K562 (cell line): ENCODE results near the gene KCNAB2. TPM values are rescaled to one million over a fixed set of nuclear protein-coding genes. Genes with fewer than 3 reads are reported as not detected.

ENCODE experiments used
- ATAC-seq: fragments of 200-7000 bp; cut with Tn5 transposase; 3 replicates; pipeline ENCODE4 v1.9.1; 2020; ENCODE audit warnings: moderate library complexity
- Bru-seq: library from RNA; stranded (reverse); fragments of 400-500 nt; gene quantifications from one replicate; lab custom pipeline; 2021; lab: Mats Ljungman, UMichigan
- BruChase-seq, 2 experiments: library from RNA; stranded (reverse); fragments of 400-500 nt; gene quantifications; one replicate each; lab custom pipeline; 2021; lab: Mats Ljungman, UMichigan
- BruUV-seq: library from RNA; stranded (reverse); fragments of 400-500 nt; replicated peaks from 2 replicates; lab custom pipeline; 2021; lab: Mats Ljungman, UMichigan
- CTCF ChIA-PET: fragments of 300-600 bp; formaldehyde crosslinking; extraction: SDS; loops from one replicate; lab custom pipeline; 2021; ENCODE audit warnings: low intra/inter-chr PET ratio; lab: Yijun Ruan, JAX
- POLR2A ChIA-PET: fragments of 300-600, 350-650 bp; sonication (Branson Sonifier 250); formaldehyde crosslinking; extraction: SDS; loops from one replicate; lab custom pipeline; 2021; ENCODE audit warnings: antibody characterized with exemption, inconsistent platforms; lab: Yijun Ruan, JAX
- DNase-seq, 4 experiments: peaks; one replicate each; pipeline versions ENCODE4 v3.0.0 to v3.0.0-alpha.2; 2011 to 2018; ENCODE audit warnings: low spot score in 3 of 4, mixed read lengths in 3 of 4; ENCODE audit errors: extremely low read depth in 1 of 4
- FAIRE-seq: peaks from 2 replicates; lab custom pipeline; 2011; peaks lifted over from hg19 to GRCh38; lab: Jason Lieb, UNC
- H2AFZ ChIP-seq: 2 replicates; pipeline ENCODE4 v1.6.0; 2011; ENCODE audit warnings: low read depth, low read length, control low read depth, inconsistent platforms
- H3K27ac ChIP-seq: fragments of 200-600 bp; 3 replicates; pipeline ENCODE4 v1.8.0; 2011; ENCODE audit warnings: low read depth, mild to moderate bottlenecking, control low read depth, inconsistent platforms, low read length, moderate library complexity, mixed read lengths; ENCODE audit errors: extremely low read depth
- H3K27me3 ChIP-seq, 2 experiments: fragments of 300-600 bp in 1 of 2; 2 replicates in 1 of 2; 3 replicates in 1 of 2; pipeline versions ENCODE4 v1.6.0 to v1.8.0; 2011; ENCODE audit warnings: inconsistent platforms in 2 of 2, low read length in 2 of 2, mild to moderate bottlenecking in 1 of 2, mixed read lengths in 1 of 2, moderate library complexity in 1 of 2; ENCODE audit not compliant: control insufficient read depth in 2 of 2, insufficient read depth in 2 of 2
- H3K36me3 ChIP-seq: fragments of 300-600 bp; 3 replicates; pipeline ENCODE4 v1.8.0; 2011; ENCODE audit warnings: mild to moderate bottlenecking, low read length, inconsistent platforms; ENCODE audit not compliant: control insufficient read depth, insufficient read depth
- H3K4me1 ChIP-seq, 2 experiments: fragments of 200-600 bp in 1 of 2; replicated peaks in 1 of 2; 2 replicates in 1 of 2; 3 replicates in 1 of 2; pipeline versions ENCODE4 v1.5.1 to v1.8.0; 2011; ENCODE audit warnings: inconsistent platforms in 2 of 2, low read length in 2 of 2, mild to moderate bottlenecking in 1 of 2, mixed read lengths in 1 of 2, moderate library complexity in 1 of 2; ENCODE audit not compliant: control insufficient read depth in 2 of 2, insufficient read depth in 2 of 2
- H3K4me2 ChIP-seq: 2 replicates; pipeline ENCODE4 v1.6.1; 2011; ENCODE audit warnings: low read length, control low read depth, inconsistent platforms, mixed read lengths; ENCODE audit not compliant: insufficient read depth
- H3K4me3 ChIP-seq: fragments of 200-600 bp; sonication (generic), shearing (Covaris generic); 2 replicates; pipeline ENCODE4 v1.5.1; 2016; ENCODE audit warnings: control low read depth, inconsistent platforms
- H3K79me2 ChIP-seq: fragments of 200-600 bp; 3 replicates; pipeline ENCODE4 v1.8.0; 2011; ENCODE audit warnings: low read length, inconsistent platforms; ENCODE audit not compliant: control insufficient read depth, insufficient read depth
- H3K9ac ChIP-seq, 2 experiments: 2 replicates each; pipeline versions ENCODE4 v1.6.0 to v1.6.1; 2011; ENCODE audit warnings: low read depth in 2 of 2, low read length in 2 of 2, control low read depth in 1 of 2, inconsistent platforms in 1 of 2, mild to moderate bottlenecking in 1 of 2, mixed read lengths in 1 of 2; ENCODE audit not compliant: insufficient read depth in 1 of 2
- H3K9me1 ChIP-seq: one replicate; pipeline ENCODE4 v1.6.0; 2011; ENCODE audit warnings: inconsistent platforms, mild to moderate bottlenecking, low read length, moderate library complexity; ENCODE audit not compliant: control insufficient read depth, insufficient read depth
- H3K9me3 ChIP-seq: replicated peaks from 2 replicates; pipeline ENCODE4 v1.5.1; 2011; ENCODE audit warnings: low read depth, low read length, inconsistent platforms; ENCODE audit not compliant: control insufficient read depth, insufficient read depth
- H4K20me1 ChIP-seq: replicated peaks from 2 replicates; pipeline ENCODE4 v1.6.1; 2011; ENCODE audit warnings: low read length, inconsistent platforms, mixed read lengths; ENCODE audit not compliant: control insufficient read depth, insufficient read depth
- NR2C2 ChIP-seq, 2 experiments: fragments of 200-800 bp in 1 of 2; sonication (Bioruptor generic) in 1 of 2; sonication (generic) in 1 of 2; formaldehyde crosslinking in 1 of 2; IDR thresholded peaks; 2 replicates each; pipeline versions ENCODE4 v1.6.1 to v1.8.0; 2016 to 2022; ENCODE audit warnings: mild to moderate bottlenecking in 1 of 2, missing compliant biosample characterization in 1 of 2, missing genetic modification characterization in 1 of 2, missing genetic modification reagents in 1 of 2
- NRF1 ChIP-seq, 2 experiments: fragments of 450-650 bp; IDR thresholded peaks in 1 of 2; conservative IDR thresholded peaks in 1 of 2; 2 replicates each; pipeline ENCODE4 v1.6.1; 2014; ENCODE audit warnings: mild to moderate bottlenecking in 2 of 2
- WGBS: fragments of 100-300 bp; shearing (Covaris generic); methylation state at CpG from one replicate; pipeline ENCODE4 v1.1.6; 2016; ENCODE audit warnings: low coverage, mixed read lengths; ENCODE audit not compliant: insufficient coverage; ENCODE audit errors: missing lambda C conversion rate; 5-methylcytosine and 5-hydroxymethylcytosine counted together
- in situ Hi-C: fragments of 300-500 bp; cut with MboI; formaldehyde crosslinking; loops from 4 replicates; pipeline ENCODE4 v1.15.0; 2018; ENCODE audit warnings: inconsistent platforms, mixed read lengths
- intact Hi-C: fragments of 100-400 bp; cut with micrococcal nuclease; formaldehyde crosslinking; loops from 2 replicates; pipeline ENCODE4 v1.14.2; 2022
- long read RNA-seq, 3 experiments: library from polyadenylated mRNA in 2 of 3; library from RNA in 1 of 3; unstranded in 2 of 3; stranded (forward) in 1 of 3; transcript quantifications; one replicate each; pipeline ENCODE4 v2.0.0, GENCODE V29; 2019 to 2022
- polyA minus RNA-seq, 3 experiments: library from RNA; depleted of rRNA, polyadenylated mRNA; stranded (reverse); fragments of >200 nt; gene quantifications; 2 replicates each; pipeline ENCODE4 v1.2.3, GENCODE V29; 2011
- polyA plus RNA-seq, 8 experiments: library from polyadenylated mRNA; depleted of rRNA in 4 of 8; stranded (reverse) in 5 of 8; unstranded in 3 of 8; fragments of >200 nt; fragmentation: Nextera tagmentation in 2 of 8; fragmentation: Illumina TruSeq in 1 of 8; extraction: Ambion mirVana in 2 of 8; extraction: Trizol in 1 of 8; gene quantifications; 2 replicates each; pipeline versions ENCODE4 v1.2.1 to v1.2.3, GENCODE V29; 2011 to 2014; ENCODE audit warnings: inconsistent platforms in 1 of 8, missing spikeins in 1 of 8
- total RNA-seq, 7 experiments: library from RNA; depleted of rRNA in 6 of 7; stranded (reverse); fragments of >200 nt in 6 of 7; fragmentation: Illumina TruSeq in 2 of 7; extraction: Trizol in 2 of 7; gene quantifications; 2 replicates each; pipeline versions ENCODE4 v1.2.1 to v1.2.3, GENCODE V29; 2011 to 2021; ENCODE audit warnings: low replicate concordance in 1 of 7
- TF ChIP-seq, protein P1 (sequence below): fragments of 450-650 bp; IDR thresholded peaks from 2 replicates; pipeline ENCODE4 v1.6.1; 2018; ENCODE audit not compliant: partially characterized antibody

Gene KCNAB2
- 23.9 and 48.7 TPM in 2 replicates for total RNA-seq (2011; cell fraction: chromatin; rRNA removed; ENCODE audit: low replicate concordance)
- 31.2 and 38.0 TPM in 2 replicates for total RNA-seq (2011; cell fraction: nucleolus; rRNA removed)
- 23.7 and 24.4 TPM in 2 replicates for total RNA-seq (2011; cell fraction: nucleoplasm; rRNA removed)
- total RNA-seq (2014; rRNA removed), result 4.0 and 11.1 TPM in 2 replicates
- 7.1 and 7.2 TPM in 2 replicates for total RNA-seq (2014; rRNA removed; fragmentation: Illumina TruSeq; extraction: Trizol)
- total RNA-seq (2015; rRNA removed; fragmentation: Illumina TruSeq; extraction: Trizol), result 6.1 and 6.4 TPM in 2 replicates
- 14.7 and 15.8 TPM in 2 replicates for total RNA-seq (2021)
- 5.8 and 7.4 TPM in 2 replicates for polyA plus RNA-seq (2011; rRNA removed)
- polyA plus RNA-seq (2011; cell fraction: cytosol; rRNA removed), result 3.5 and 7.3 TPM in 2 replicates
- polyA plus RNA-seq (2011; cell fraction: nucleus; rRNA removed), result 19.8 and 26.0 TPM in 2 replicates
- 11.8 and 15.5 TPM in 2 replicates for polyA plus RNA-seq (2012)
- 8.1 and 8.2 TPM in 2 replicates for polyA plus RNA-seq (2014; fragmentation: Illumina TruSeq; extraction: Trizol)
- polyA plus RNA-seq (2014; fragmentation: Nextera tagmentation; extraction: Ambion mirVana), result 1 to 10 TPM; 1.8 to 2.4 TPM
- 8.3 and 10.8 TPM in 2 replicates for polyA plus RNA-seq (2014; rRNA removed)
- polyA minus RNA-seq (2011; rRNA and poly(A)+ RNA removed), result 2.0 and 5.5 TPM in 2 replicates
- polyA minus RNA-seq (2011; cell fraction: cytosol; rRNA and poly(A)+ RNA removed), result 3.7 and 4.5 TPM in 2 replicates
- 13.6 and 16.0 TPM in 2 replicates for polyA minus RNA-seq (2011; cell fraction: nucleus; rRNA and poly(A)+ RNA removed)
- Bru-seq, nascent RNA, result percentile 54 among the genes with signal in this experiment
- percentile 45 among the genes with signal in this experiment for BruChase-seq, experiment 1, labeled RNA remaining after a 2-hour chase
- BruChase-seq, experiment 2, labeled RNA remaining after a 6-hour chase, result percentile 45 among the genes with signal in this experiment
- long read RNA-seq, experiment 1, full-length matches to known transcripts, result 6 of 31 reads
- long read RNA-seq, experiment 1, partial matches to known transcripts, result 6 of 31 reads
- long read RNA-seq, experiment 1, other reads (novel, unspliced or antisense), result 19 of 31 reads
- long read RNA-seq, experiment 2, full-length matches to known transcripts, result 2 of 19 reads
- long read RNA-seq, experiment 2, partial matches to known transcripts, result 7 of 19 reads
- long read RNA-seq, experiment 2, other reads (novel, unspliced or antisense), result 10 of 19 reads
- long read RNA-seq, experiment 3, partial matches to known transcripts, result 3 of 6 reads
- long read RNA-seq, experiment 3, other reads (novel, unspliced or antisense), result 3 of 6 reads

DNA sequence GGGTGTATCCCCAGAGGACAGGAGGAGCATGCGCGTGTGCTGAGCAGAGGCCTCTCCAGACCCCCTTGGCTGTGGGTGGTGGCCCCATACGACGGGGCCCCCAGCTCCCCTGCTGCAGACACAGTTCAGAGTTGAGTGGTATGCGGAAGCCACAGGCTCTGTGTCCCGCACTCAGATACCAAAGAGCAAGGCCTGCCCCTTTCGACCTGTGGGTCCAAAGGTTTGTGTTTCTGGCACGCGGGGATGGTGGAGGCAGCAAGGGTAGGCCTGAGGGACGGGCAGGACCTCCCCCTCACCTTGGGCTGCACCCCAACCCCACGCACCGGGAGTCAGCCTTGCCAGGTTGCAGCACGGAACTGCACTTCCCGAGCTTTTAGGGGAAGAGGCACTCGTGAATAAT is at the start of gene KCNAB2:
KCNAB2 (plus strand) TSS at position 328 of the 400 bp plus-strand sequence. CDS start 5,649 bp downstream, outside the sequence.
- no peak for ATAC-seq

More for the DNA sequence above, at the start of gene KCNAB2:
- BruUV-seq, result no TSS peak
- ChIA-PET POLR2A (interaction anchor here (0.7 to 2.9 kb wide), 2 partner anchors 11 to 201 kb away, joined by 3 to 12 read pairs; no protein-coding TSS in a partner anchor), CTCF (no interaction called here)
- peaks cover 4% of the 10 kb centered on the region for H3K9me1 ChIP-seq
- H3K9ac ChIP-seq, result 0 out of 4 replicates have a peak within 1 kb of the TSS, but pooled peaks of 1 of the 2 experiments have one; percentile 26
- H3K27ac ChIP-seq, result no peak within 1 kb of the TSS
- intact Hi-C loops (no loop called here), in situ Hi-C loops (no loop called here)
- H3K79me2 ChIP-seq, result no peaks in the 10 kb centered on the region
- H3K36me3 ChIP-seq, result no peaks in the 10 kb centered on the region
- TF ChIP-seq NR2C2 (CRISPR knock-in tag; IDR thresholded peaks at IDR 0.05) (no peak), NR2C2 (tag; IDR thresholded peaks at IDR 0.05) (peak; percentile 13; the same call in 1 of the 2 replicates), NRF1 (conservative IDR thresholded peaks at IDR 0.05 in 1 of 2, IDR thresholded peaks at IDR 0.05 in 1 of 2) (peak; percentile 24 to 48; a peak in 2 of 4 replicates)
- TF ChIP-seq, protein P1, sequence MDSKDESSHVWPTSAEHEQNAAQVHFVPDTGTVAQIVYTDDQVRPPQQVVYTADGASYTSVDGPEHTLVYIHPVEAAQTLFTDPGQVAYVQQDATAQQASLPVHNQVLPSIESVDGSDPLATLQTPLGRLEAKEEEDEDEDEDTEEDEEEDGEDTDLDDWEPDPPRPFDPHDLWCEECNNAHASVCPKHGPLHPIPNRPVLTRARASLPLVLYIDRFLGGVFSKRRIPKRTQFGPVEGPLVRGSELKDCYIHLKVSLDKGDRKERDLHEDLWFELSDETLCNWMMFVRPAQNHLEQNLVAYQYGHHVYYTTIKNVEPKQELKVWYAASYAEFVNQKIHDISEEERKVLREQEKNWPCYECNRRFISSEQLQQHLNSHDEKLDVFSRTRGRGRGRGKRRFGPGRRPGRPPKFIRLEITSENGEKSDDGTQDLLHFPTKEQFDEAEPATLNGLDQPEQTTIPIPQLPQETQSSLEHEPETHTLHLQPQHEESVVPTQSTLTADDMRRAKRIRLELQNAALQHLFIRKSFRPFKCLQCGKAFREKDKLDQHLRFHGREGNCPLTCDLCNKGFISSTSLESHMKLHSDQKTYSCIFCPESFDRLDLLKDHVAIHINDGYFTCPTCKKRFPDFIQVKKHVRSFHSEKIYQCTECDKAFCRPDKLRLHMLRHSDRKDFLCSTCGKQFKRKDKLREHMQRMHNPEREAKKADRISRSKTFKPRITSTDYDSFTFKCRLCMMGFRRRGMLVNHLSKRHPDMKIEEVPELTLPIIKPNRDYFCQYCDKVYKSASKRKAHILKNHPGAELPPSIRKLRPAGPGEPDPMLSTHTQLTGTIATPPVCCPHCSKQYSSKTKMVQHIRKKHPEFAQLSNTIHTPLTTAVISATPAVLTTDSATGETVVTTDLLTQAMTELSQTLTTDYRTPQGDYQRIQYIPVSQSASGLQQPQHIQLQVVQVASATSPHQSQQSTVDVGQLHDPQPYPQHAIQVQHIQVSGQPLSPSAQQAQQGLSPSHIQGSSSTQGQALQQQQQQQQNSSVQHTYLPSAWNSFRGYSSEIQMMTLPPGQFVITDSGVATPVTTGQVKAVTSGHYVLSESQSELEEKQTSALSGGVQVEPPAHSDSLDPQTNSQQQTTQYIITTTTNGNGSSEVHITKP, result no peak
- H3K4me3 ChIP-seq, result no peak within 1 kb of the TSS
- peaks cover 0 to 25% of the 10 kb centered on the region in 2 experiments; a peak in 3 of 5 replicates for H3K27me3 ChIP-seq
- no peak within 1 kb of the TSS for H3K4me2 ChIP-seq
- WGBS, result 35% methylated on average over 12 of the region's 15 CpGs
- FAIRE-seq, result no peak
- peaks cover 68% of the 10 kb centered on the region for H4K20me1 ChIP-seq
- H2AFZ ChIP-seq, result no peak within 1 kb of the TSS
- no peak for DNase-seq
- no peaks in the 10 kb centered on the region for H3K9me3 ChIP-seq
- peaks cover 0 to 17% of the 10 kb centered on the region in 2 experiments; a peak in 2 of 5 replicates for H3K4me1 ChIP-seq
